ENCODE results near the gene NEDD4L.
A peak's percentile ranks its signal among the peaks of the same experiment; 100 is the strongest.

The NEDD4L gene

GRCh38 chr18:58235001-58235436 lies 191.0 kb downstream of the NEDD4L start:
- DNase-seq = no peak
- in situ Hi-C loops (cut with MboI; ENCODE audit: low pct_unique_long_range_greater_than_20kb, low sequenced_read_pairs) = no loop called here

- DNase-seq = no peak
- in situ Hi-C loops (cut with MboI; ENCODE audit: low pct_unique_long_range_greater_than_20kb, low sequenced_read_pairs) = no loop called here
These were observed 195.9 kb downstream of the NEDD4L start for GRCh38 chr18:58239879-58240278.

- in situ Hi-C loops (cut with MboI; ENCODE audit: low pct_unique_long_range_greater_than_20kb, low sequenced_read_pairs) = no loop called here
- DNase-seq = no peak
These were observed 197.1 kb downstream of the NEDD4L start for GRCh38 chr18:58241026-58241679.

GRCh38 chr18:58241877-58242276 lies 197.9 kb downstream of the NEDD4L start:
- no peak for DNase-seq
- in situ Hi-C loops (cut with MboI; ENCODE audit: low pct_unique_long_range_greater_than_20kb, low sequenced_read_pairs) = no loop called here

- in situ Hi-C loops (cut with MboI; ENCODE audit: low pct_unique_long_range_greater_than_20kb, low sequenced_read_pairs) = no loop called here
- no peak for DNase-seq
These were observed 198.4 kb downstream of the NEDD4L start for GRCh38 chr18:58242435-58242834.

- in situ Hi-C loops (cut with MboI; ENCODE audit: low pct_unique_long_range_greater_than_20kb, low sequenced_read_pairs) = no loop called here
These were observed 198.9 kb downstream of the NEDD4L start for GRCh38 chr18:58242968-58243367.

GRCh38 chr18:58243401-58243800 lies 199.4 kb downstream of the NEDD4L start:
- no peak for DNase-seq
- in situ Hi-C loops (cut with MboI; ENCODE audit: low pct_unique_long_range_greater_than_20kb, low sequenced_read_pairs) = no loop called here

More at GRCh38 chr18:58242968-58243367, 198.9 kb downstream of the NEDD4L start:
- no peak for DNase-seq

- DNase-seq = no peak
- in situ Hi-C loops (cut with MboI; ENCODE audit: low pct_unique_long_range_greater_than_20kb, low sequenced_read_pairs) = no loop called here
These were observed 203.4 kb downstream of the NEDD4L start for GRCh38 chr18:58247363-58247834.

- no peak for DNase-seq
- in situ Hi-C loops (cut with MboI; ENCODE audit: low pct_unique_long_range_greater_than_20kb, low sequenced_read_pairs) = no loop called here
These were observed 205.7 kb downstream of the NEDD4L start for GRCh38 chr18:58249712-58250111.

- DNase-seq = no peak
- in situ Hi-C loops (cut with MboI; ENCODE audit: low pct_unique_long_range_greater_than_20kb, low sequenced_read_pairs) = no loop called here
These were observed 207.4 kb downstream of the NEDD4L start for GRCh38 chr18:58251416-58251815.

- in situ Hi-C loops (cut with MboI; ENCODE audit: low pct_unique_long_range_greater_than_20kb, low sequenced_read_pairs) = no loop called here
- DNase-seq = no peak
These were observed 208.1 kb downstream of the NEDD4L start for GRCh38 chr18:58252166-58252565.

- in situ Hi-C loops (cut with MboI; ENCODE audit: low pct_unique_long_range_greater_than_20kb, low sequenced_read_pairs) = no loop called here
- DNase-seq = no peak
These were observed 209.3 kb downstream of the NEDD4L start for GRCh38 chr18:58253318-58253717.

- in situ Hi-C loops (cut with MboI; ENCODE audit: low pct_unique_long_range_greater_than_20kb, low sequenced_read_pairs) = no loop called here
- no peak for DNase-seq
These were observed 209.8 kb downstream of the NEDD4L start for GRCh38 chr18:58253871-58254270.

- no peak for DNase-seq
- in situ Hi-C loops (cut with MboI; ENCODE audit: low pct_unique_long_range_greater_than_20kb, low sequenced_read_pairs) = no loop called here
These were observed 211.0 kb downstream of the NEDD4L start for GRCh38 chr18:58254873-58255511.

GRCh38 chr18:58255701-58256311 lies 211.8 kb downstream of the NEDD4L start:
- no peak for DNase-seq
- in situ Hi-C loops (cut with MboI; ENCODE audit: low pct_unique_long_range_greater_than_20kb, low sequenced_read_pairs) = no loop called here

- in situ Hi-C loops (cut with MboI; ENCODE audit: low pct_unique_long_range_greater_than_20kb, low sequenced_read_pairs) = no loop called here
These were observed 212.5 kb downstream of the NEDD4L start for GRCh38 chr18:58256316-58257080.

GRCh38 chr18:58257461-58257860 lies 213.4 kb downstream of the NEDD4L start:
- in situ Hi-C loops (cut with MboI; ENCODE audit: low pct_unique_long_range_greater_than_20kb, low sequenced_read_pairs) = no loop called here
- DNase-seq = peak; percentile 1

More at GRCh38 chr18:58256316-58257080, 212.5 kb downstream of the NEDD4L start:
- DNase-seq = no peak

GRCh38 chr18:58258692-58259342 lies 214.8 kb downstream of the NEDD4L start:
- DNase-seq = no peak
- in situ Hi-C loops (cut with MboI; ENCODE audit: low pct_unique_long_range_greater_than_20kb, low sequenced_read_pairs) = no loop called here

Measured in KBM-7 (cell line).